Thymus (tissue), 11 donors: ENCODE results near the gene STMN3. TPM values are rescaled to one million over a fixed set of nuclear protein-coding genes. Genes with fewer than 3 reads are reported as not detected.
"Not testable (repeated sequence)": the region's sequence is repeated elsewhere in the genome, so short reads cannot be mapped to it uniquely, and the experiment has no call there.

ENCODE experiments used
- DNase-seq, 9 donors: peaks; one replicate each; pipeline ENCODE4 v3.0.0-alpha.2; 2013; ENCODE audit warnings: low spot score in 9 of 9, low read depth in 6 of 9, missing footprints in 1 of 9
- H3K27ac ChIP-seq, 2 donors: one replicate each; pipeline ENCODE4 v1.5.1; 2013; ENCODE audit warnings: control low read depth in 1 of 2, low read depth in 1 of 2, low read length in 1 of 2, mild to moderate bottlenecking in 1 of 2, moderate library complexity in 1 of 2
- H3K27me3 ChIP-seq, 2 donors: one replicate each; pipeline ENCODE4 v1.5.1; 2013; ENCODE audit warnings: low read length in 1 of 2; ENCODE audit not compliant: control insufficient read depth in 2 of 2, insufficient read depth in 1 of 2
- H3K36me3 ChIP-seq, 2 donors: one replicate each; pipeline ENCODE4 v1.5.1; 2013; ENCODE audit warnings: low read length in 1 of 2, mild to moderate bottlenecking in 1 of 2, moderate library complexity in 1 of 2; ENCODE audit not compliant: control insufficient read depth in 2 of 2, insufficient read depth in 2 of 2
- H3K4me1 ChIP-seq, 2 donors: one replicate each; pipeline ENCODE4 v1.5.1; 2013; ENCODE audit warnings: low read length in 2 of 2; ENCODE audit not compliant: control insufficient read depth in 2 of 2, insufficient read depth in 2 of 2
- H3K4me3 ChIP-seq, 2 donors: one replicate each; pipeline ENCODE4 v1.5.1; 2013; ENCODE audit warnings: low read length in 2 of 2, control low read depth in 1 of 2, mild to moderate bottlenecking in 1 of 2
- H3K9me3 ChIP-seq, 2 donors: one replicate each; pipeline ENCODE4 v1.5.1; 2013; ENCODE audit warnings: low read length in 1 of 2, mild to moderate bottlenecking in 1 of 2; ENCODE audit not compliant: control insufficient read depth in 2 of 2, insufficient read depth in 1 of 2
- WGBS: extraction: QIAGEN DNeasy Blood & Tissue Kit; methylation state at CpG from one replicate; pipeline ENCODE4 v1.1.7; 2013; 5-methylcytosine and 5-hydroxymethylcytosine counted together
- polyA plus RNA-seq: library from polyadenylated mRNA; stranded (reverse); fragments of 200-250 nt; gene quantifications from one replicate; pipeline ENCODE4 v1.2.3, GENCODE V29; 2013
- total RNA-seq: library from RNA; stranded (reverse); fragments of 120-200 nt; gene quantifications from one replicate; pipeline ENCODE4 v1.2.4, GENCODE V29; 2013
- donor health status: healthy.

The STMN3 gene
- total and polyA plus RNA-seq, 2 donors: 71.5 to 77.9 TPM

- WGBS: 98% methylated on average over 22 of the region's 22 CpGs
- H3K27me3 ChIP-seq: no peaks in the 10 kb centered on the region
- DNase-seq: no peak
- peaks cover 32 to 44% of the 10 kb centered on the region in 2 donors for H3K36me3 ChIP-seq
- no peaks in the 10 kb centered on the region for H3K9me3 ChIP-seq
- H3K4me1 ChIP-seq: peaks cover 15 to 21% of the 10 kb centered on the region in 2 donors
- H3K4me3 ChIP-seq: no peak overlapping the region
- H3K27ac ChIP-seq: no peak overlapping the region
Measured at GRCh38 chr20:63661108-63661507, 7.9 kb upstream of the STMN3 start.

- H3K4me1 ChIP-seq: peaks cover 15 to 26% of the 10 kb centered on the region in 2 donors
- H3K27me3 ChIP-seq: no peaks in the 10 kb centered on the region
- 96% methylated on average over 8 of the region's 8 CpGs for WGBS
- H3K9me3 ChIP-seq: no peaks in the 10 kb centered on the region
- H3K4me3 ChIP-seq: no peak overlapping the region
- H3K27ac ChIP-seq: no peak overlapping the region
- no peak for DNase-seq
- H3K36me3 ChIP-seq: peaks cover 31 to 39% of the 10 kb centered on the region in 2 donors
Measured at GRCh38 chr20:63660622-63661021, 7.4 kb upstream of the STMN3 start.

GRCh38 chr20:63660174-63660573 is 7.0 kb upstream of the STMN3 start:
- not testable (repeated sequence) for H3K27ac ChIP-seq, H3K27me3 ChIP-seq, DNase-seq, H3K4me3 ChIP-seq, H3K9me3 ChIP-seq
- Histone ChIP-seq H3K36me3 (peaks cover 28 to 35% of the 10 kb centered on the region in 2 donors), H3K4me1 (peaks cover 17 to 31% of the 10 kb centered on the region in 2 donors)
- 97% methylated on average over 10 of the region's 10 CpGs for WGBS

GRCh38 chr20:63659370-63659769 is 6.1 kb upstream of the STMN3 start:
- DNase-seq: no peak
- Histone ChIP-seq H3K27me3 (no peaks in the 10 kb centered on the region), H3K4me3 (peak overlapping the region; percentile 88 to 95), H3K36me3 (peaks cover 25 to 34% of the 10 kb centered on the region in 2 donors), H3K4me1 (peaks cover 25 to 39% of the 10 kb centered on the region in 2 donors), H3K9me3 (peaks cover 0 to 2% of the 10 kb centered on the region in 2 donors), H3K27ac (no peak overlapping the region)
- 89% methylated on average over 13 of the region's 13 CpGs for WGBS

GRCh38 chr20:63658749-63659187 is 5.5 kb upstream of the STMN3 start:
- WGBS: 5% methylated on average over 25 of the region's 25 CpGs
- peaks cover 0 to 5% of the 10 kb centered on the region in 2 donors for H3K9me3 ChIP-seq
- H3K4me1 ChIP-seq: peaks cover 28 to 45% of the 10 kb centered on the region in 2 donors
- peaks cover 21 to 33% of the 10 kb centered on the region in 2 donors for H3K36me3 ChIP-seq
- no peak for DNase-seq
- peak overlapping the region; percentile 73 to 84 for H3K27ac ChIP-seq
- H3K4me3 ChIP-seq: peak overlapping the region; percentile 88 to 95
- no peaks in the 10 kb centered on the region for H3K27me3 ChIP-seq

GRCh38 chr20:63657937-63658748 is 4.9 kb upstream of the STMN3 start, which contains the start of gene RTEL1:
Gene RTEL1 (plus strand): TSS chr20:63658312. CDS start chr20:63659403, 1,091 bp downstream.
- peak within 1 kb of the TSS; percentile 88 to 95 for H3K4me3 ChIP-seq
- H3K36me3 ChIP-seq: peaks cover 15 to 26% of the 10 kb centered on the region in 2 donors
- peak within 1 kb of the TSS; percentile 73 to 84 for H3K27ac ChIP-seq
- H3K4me1 ChIP-seq: peaks cover 28 to 47% of the 10 kb centered on the region in 2 donors
- H3K9me3 ChIP-seq: peaks cover 0 to 5% of the 10 kb centered on the region in 2 donors
- no peaks in the 10 kb centered on the region for H3K27me3 ChIP-seq
- WGBS: 3% methylated on average over 73 of the region's 73 CpGs
- peak; percentile 79 to 96 (median 89) for DNase-seq

- H3K4me1 ChIP-seq: peaks cover 28 to 47% of the 10 kb centered on the region in 2 donors
- 63% methylated on average over 31 of the region's 31 CpGs for WGBS
- H3K27me3 ChIP-seq: peaks cover 0 to 2% of the 10 kb centered on the region in 2 donors
- peaks cover 0 to 5% of the 10 kb centered on the region in 2 donors for H3K9me3 ChIP-seq
- H3K27ac ChIP-seq: peak overlapping the region; percentile 73 to 84
- peak in 1 of 9 donors; percentile 14 for DNase-seq
- H3K36me3 ChIP-seq: peaks cover 10 to 19% of the 10 kb centered on the region in 2 donors
- H3K4me3 ChIP-seq: peak overlapping the region; percentile 88 to 95
Measured at GRCh38 chr20:63657260-63657936, 4.2 kb upstream of the STMN3 start.

- H3K27me3 ChIP-seq: peaks cover 0 to 8% of the 10 kb centered on the region in 2 donors
- no peak overlapping the region for H3K27ac ChIP-seq
- WGBS: 95% methylated on average over 3 of the region's 3 CpGs
- peaks cover 8 to 10% of the 10 kb centered on the region in 2 donors for H3K36me3 ChIP-seq
- peaks cover 36 to 55% of the 10 kb centered on the region in 2 donors for H3K4me1 ChIP-seq
- no peak overlapping the region for H3K4me3 ChIP-seq
- no peak for DNase-seq
- H3K9me3 ChIP-seq: peaks cover 0 to 5% of the 10 kb centered on the region in 2 donors
Measured at GRCh38 chr20:63656451-63656850, 3.2 kb upstream of the STMN3 start.

GRCh38 chr20:63655249-63655648 is 2.0 kb upstream of the STMN3 start:
- Histone ChIP-seq H3K9me3 (peaks cover 0 to 5% of the 10 kb centered on the region in 2 donors), H3K36me3 (no peaks in the 10 kb centered on the region), H3K27me3 (peaks cover 0 to 8% of the 10 kb centered on the region in 2 donors), H3K27ac (peak overlapping the region; percentile 80 to 89), H3K4me3 (no peak overlapping the region), H3K4me1 (peaks cover 36 to 57% of the 10 kb centered on the region in 2 donors)
- DNase-seq: peak in 1 of 9 donors; percentile 24
- WGBS: 70% methylated on average over 4 of the region's 4 CpGs
